NCI-H1048 (cell line): ENCODE results near the gene TXLNB.

Experiments
- DNase-seq: peaks from one replicate; lab custom pipeline; 2025; lab: John Stamatoyannopoulos, UW

TXLNB gene

DNA sequence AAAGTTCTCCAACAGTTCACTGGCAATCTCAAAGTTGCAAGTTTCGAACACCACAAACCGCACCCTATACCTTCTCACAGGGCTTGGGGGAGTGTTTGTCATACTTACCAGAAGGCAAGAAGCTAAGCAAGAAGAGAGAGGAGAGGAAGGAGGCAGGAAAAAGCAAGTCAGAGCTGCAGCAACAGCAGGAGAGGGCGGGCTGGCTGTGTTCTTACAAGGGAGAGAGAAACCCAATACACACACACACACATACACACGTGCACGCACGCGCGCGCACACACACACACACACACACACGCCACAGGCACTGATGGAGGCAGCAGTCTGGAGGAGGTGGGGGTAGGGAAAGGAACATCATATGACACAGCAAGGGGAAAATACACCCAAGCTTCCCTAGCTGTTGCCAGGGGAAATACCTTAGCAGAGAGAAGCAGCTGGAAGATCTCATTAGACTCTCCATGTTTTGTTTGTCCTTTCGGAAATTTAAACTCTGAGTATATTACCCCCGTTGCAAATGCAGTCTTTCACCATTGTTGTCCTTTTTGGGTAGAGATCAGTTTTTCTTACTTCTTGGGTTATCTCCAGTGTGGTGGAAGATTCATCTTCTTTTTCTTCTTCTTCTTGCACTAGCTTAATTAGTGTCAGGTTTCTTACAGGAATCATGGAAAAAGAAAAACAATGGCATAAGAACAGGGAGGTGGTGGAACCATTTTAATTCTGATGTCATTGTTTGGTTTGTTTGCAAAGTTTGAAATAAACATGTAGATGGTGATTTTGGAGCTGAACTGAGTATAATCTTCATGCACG lies at the start of gene TXLNB:
TSS of gene TXLNB (minus strand) at position 186 of the 807 bp plus-strand sequence. CDS start 3,099 bp downstream, outside the sequence.
- DNase-seq = no peak

DNA sequence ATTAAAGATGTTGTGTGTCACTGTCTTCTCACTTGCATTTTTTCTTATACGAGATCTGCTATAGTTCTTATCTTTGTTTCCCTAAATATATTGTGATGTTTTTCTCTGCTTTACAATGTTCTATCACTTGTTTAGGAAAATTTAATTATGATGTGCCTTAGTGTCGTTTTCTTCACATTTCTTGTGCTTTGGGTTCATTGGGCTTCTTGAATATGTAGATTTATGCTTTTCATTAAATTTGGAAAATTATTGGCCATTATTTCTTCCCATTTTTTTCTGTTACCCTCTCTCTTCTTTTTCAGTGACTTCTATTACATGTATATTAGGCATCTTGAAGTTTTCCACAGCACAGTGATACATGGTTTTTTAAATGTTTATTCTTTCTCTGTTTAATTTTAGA lies 49.3 kb upstream of the TXLNB start:
- DNase-seq = no peak

GRCh38 chr6:139338795-139339194 lies 47.0 kb upstream of the TXLNB start:
- DNase-seq = no peak

DNA sequence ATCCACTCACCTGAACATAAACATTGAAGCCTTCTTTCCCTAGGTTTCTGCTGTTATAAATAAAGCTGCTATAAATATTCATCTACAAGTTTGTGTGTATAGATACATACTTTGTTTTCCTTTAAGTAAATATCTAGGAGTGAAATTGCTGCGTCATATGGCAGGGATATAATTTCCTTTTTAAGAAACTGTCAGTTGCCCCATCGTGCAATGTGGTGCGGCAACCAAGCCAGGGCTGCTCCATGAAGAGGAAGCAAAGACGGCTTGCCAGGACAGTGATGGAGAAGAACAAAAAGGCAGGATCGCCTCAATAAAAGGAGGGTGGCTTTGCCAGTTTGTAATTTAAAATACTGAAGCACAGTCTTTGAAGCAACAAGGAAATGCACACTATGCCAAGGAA lies 46.0 kb upstream of the TXLNB start:
- DNase-seq = no peak

DNA sequence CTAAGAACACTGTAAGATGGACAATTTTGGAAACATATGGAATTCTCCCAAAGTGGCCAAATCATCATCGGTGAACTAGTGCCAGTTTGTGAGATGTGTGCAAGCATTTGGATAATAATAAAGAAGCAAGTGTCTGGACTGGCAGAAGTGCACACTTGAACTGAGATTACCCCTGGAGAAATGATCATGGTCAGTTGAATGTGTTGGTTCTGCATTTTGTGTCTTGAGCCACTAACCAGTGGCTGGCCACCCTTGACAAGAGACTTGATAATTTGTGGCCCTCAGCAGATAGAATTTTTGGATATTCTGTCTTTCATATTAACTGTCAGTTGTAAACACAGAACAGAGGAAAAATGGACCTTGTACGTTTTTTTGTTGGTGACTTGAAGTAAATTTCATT lies 45.2 kb upstream of the TXLNB start:
- no peak for DNase-seq

- no peak for DNase-seq
Measured at GRCh38 chr6:139336488-139336887, 44.7 kb upstream of the TXLNB start.

DNA sequence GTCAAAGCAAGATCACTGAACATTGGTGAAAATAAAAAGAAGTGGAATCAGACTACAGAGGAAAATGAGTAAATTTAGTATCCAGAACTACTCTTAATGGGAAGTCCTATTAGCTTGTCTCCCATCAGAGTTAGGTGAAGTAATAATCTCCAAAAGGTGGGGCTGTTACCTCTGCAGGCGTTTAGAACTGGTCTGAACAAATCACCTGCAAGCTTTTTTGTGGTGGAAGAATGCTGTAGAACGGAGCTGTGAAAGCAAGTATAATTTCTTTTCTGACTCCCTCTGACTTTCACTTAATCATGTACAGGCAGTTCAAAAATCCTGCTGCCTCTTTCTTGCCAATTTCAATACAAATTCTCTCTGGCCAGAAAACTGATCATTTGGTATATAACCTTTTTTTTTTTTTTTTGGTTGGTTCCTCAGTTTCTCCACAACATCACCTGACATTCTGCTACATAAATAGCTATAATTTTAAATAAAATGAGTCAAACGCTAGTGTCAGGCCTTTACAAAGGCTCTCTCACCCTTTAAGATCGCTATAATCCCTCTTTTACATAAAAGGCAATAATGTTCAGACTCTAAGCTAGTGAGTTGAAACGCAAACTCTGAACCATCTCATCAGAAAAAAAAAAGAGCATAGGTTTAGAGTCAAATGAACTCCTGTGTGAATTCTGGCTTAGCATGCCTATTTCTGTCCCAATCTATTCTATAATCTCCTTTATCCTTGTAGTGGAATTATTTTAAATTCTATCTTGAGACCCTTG lies 43.8 kb upstream of the TXLNB start:
- no peak for DNase-seq

- DNase-seq = no peak
Measured at GRCh38 chr6:139334806-139335446, 43.1 kb upstream of the TXLNB start.

DNA sequence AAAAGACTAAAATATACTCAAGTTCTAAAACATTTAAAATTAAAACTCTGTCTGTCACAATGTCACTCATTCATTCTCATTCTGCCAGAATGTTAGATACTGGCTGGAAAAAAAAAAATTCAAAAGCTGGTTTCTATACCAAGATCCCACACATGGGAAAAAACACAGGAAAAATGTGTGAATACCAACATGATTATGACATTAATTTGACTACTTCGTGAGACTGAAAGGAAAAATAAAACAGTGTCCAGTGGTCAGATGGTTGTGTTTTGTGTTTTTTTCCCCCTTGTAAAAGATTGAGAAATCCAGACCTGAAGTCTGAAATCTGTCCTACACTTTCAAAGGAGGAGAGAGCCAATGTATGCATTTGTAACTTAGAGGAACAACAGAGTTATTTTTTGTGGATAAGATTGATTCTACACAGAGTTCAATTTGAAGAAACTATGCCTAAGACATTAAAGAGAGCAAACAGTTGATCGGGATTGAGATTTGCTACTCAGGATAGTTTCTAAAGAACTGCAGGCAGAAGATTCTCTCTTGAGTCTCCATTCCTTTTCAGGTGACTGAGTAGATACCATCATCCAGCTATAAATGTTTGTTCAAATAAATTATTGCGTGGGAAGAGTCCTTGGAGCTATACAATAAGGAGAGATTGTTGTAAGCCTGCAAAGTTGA lies 39.2 kb upstream of the TXLNB start:
- no peak for DNase-seq

DNA sequence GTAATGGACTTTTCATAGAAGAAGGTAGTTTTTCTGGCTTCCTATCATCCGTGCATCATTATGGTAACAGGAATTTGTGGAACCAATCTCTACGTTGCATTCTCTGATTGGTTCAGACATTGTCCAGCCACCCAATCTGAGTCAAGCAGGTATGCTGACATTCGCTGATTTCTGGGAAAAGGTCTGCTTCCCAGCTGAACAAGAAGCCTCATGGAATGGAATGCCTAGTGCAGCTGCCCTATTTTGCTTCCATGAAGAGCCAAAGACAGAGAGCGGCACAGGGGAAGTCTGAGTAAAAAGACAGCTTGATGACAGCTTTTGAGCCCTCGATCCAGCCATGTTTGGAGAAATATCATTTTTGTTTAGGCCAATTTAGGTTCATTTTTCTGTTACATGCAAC lies 38.5 kb upstream of the TXLNB start:
- DNase-seq = no peak

- no peak for DNase-seq
Measured at GRCh38 chr6:139329224-139329623, 37.4 kb upstream of the TXLNB start.

DNA sequence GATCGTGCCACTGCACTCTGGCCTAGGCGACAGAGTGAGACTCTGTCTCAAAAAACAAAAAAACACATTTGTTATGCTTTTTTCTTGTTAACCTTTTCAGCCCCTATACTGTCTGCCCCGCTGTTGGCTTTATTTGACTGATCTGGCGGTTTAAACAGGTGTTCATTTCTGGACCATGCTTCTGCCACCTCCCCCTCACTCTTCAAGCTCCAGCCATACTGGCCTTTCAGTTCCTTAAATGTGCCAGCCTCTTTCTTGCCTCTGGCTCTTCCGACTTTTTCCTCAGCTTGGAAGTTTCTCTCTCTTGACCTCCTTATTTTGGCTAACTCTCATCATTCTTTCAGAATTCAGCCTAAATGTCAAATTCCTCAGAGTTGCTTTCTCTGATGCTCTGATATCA lies 35.2 kb upstream of the TXLNB start:
- DNase-seq = no peak

GRCh38 chr6:139325686-139326085 lies 33.9 kb upstream of the TXLNB start:
- DNase-seq = no peak

- no peak for DNase-seq
Measured at GRCh38 chr6:139325125-139325524, 33.3 kb upstream of the TXLNB start.

DNA sequence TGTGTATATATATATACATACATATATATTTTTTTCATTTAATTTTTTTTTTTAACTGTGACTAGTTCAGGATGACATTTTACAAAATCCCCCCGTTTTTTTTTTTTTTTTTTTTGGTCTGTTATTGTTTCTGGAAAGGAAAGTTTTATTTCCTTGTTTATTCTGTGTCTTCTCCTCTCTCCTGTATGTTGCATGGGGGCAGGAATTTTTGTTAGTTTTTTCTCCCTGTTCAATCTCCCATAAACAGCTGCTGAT lies 32.4 kb upstream of the TXLNB start:
- no peak for DNase-seq

- no peak for DNase-seq
Measured at GRCh38 chr6:139323511-139324300, 31.9 kb upstream of the TXLNB start.

DNA sequence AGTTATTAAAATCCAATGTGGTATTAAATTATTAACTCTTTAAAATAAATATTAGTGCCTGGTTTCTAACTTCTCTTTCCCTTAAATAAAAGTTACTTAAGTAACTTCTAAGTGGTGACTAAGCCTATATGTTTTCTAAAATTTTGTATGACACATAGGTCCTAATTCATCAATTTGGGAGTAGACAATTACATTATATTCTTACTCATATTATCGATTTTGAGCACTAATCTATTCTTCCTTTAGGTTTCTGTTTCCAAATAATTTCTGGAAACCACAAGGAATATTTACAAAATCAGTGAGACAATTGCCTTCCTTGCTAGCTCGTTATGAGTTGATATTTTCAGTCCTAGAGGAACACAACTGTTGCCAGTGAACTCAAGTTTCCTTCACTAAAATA lies 28.3 kb upstream of the TXLNB start:
- DNase-seq = no peak

DNA sequence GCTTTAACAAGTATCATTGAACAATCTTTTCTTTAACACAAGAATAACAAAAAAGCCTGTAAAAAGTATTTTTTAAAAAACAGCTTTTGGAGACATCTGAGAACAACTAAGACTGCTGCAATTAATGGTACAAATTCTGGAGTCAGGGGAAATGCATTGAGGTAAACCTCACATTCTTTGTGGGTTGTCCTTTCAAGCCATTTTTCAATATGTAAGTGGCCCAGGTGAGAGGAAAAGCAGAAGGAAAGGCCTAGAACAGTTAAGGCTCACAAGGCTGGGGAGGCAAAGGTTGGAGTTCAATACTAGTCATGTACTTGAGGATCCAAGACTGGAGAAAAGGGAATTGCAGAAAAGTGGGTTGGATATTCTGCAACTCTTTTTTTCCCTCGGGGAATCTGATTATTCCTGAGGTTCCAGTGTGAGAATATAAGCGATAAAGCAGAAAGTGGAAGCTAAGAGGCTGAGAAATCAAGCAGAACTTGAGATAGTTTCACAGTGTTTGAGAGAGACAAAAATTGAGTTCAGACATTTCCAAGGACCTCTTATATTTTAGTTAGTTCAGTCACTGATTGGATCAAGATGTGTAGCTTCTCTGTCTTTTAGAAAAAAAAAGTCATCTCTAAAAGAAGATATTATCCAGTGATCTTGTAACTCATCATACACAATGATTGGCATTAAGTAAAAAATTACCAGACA lies 25.0 kb upstream of the TXLNB start:
- no peak for DNase-seq

GRCh38 chr6:139313784-139314545 lies 22.2 kb upstream of the TXLNB start:
- no peak for DNase-seq

GRCh38 chr6:139313229-139313628 lies 21.4 kb upstream of the TXLNB start:
- no peak for DNase-seq
